NCI-H2081 treated with DMSO at 0.1 percent for 48 hours (cell line): ENCODE measurements around the gene EIF1B.

Experiments
- DNase-seq: peaks from one replicate; lab custom pipeline; 2025; lab: John Stamatoyannopoulos, UW

The EIF1B gene

DNA sequence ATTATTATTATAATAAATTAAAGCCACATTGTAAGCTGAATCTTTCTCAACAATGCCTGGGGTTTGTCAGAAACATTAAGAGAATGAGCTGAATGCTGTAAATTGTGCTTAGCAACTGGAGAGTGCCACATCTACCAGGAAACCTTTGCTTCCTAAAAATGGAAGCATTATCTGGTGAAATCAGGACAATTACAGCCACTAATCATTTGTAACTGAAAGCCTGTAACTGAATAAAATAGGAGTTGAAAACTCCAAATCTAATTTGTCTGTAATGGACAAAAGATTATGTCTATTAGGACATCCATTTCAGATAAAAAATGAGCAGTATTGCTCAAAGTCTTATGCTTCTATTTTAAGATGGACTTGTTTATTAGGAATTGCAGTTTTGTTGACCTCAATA lies 32.2 kb downstream of the EIF1B start:
- no peak for DNase-seq

DNA sequence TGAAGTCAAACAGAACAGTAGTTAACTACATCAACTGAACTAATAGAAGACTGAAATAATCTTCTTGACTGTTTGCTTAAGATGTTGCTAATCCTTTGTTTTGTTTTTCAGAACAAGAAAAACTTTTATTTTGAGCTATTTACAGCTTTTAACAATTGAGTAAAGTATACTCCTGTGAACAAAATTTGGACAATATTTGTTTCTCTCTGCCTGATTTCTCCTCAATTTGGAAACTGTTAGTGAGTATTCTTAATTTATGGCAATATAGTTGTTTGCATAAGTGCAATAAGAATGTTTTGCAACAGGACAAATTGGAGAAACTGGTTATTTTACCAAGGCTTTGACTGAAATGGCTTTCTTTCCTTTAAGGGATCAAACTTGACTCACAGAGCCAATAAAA lies 41.0 kb downstream of the EIF1B start:
- no peak for DNase-seq

DNA sequence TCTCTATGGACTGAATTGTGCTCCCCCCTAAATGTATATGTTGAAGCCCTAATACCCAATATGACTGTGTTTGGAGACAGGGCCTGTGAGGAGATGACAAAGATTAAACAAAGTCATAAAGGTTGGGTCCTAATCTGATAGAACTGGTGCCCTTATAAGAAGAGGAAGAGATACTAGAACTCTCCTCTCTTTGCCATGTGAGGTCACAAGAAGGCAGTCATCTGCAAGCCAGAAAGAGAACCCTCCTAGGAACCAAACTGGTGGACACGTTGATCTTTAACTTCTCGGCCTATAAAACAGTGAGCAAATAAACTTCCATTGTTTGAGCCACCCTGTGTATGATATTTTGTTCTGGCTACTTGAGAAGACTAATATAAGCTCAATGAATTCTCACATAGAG lies 45.9 kb downstream of the EIF1B start:
- no peak for DNase-seq

DNA sequence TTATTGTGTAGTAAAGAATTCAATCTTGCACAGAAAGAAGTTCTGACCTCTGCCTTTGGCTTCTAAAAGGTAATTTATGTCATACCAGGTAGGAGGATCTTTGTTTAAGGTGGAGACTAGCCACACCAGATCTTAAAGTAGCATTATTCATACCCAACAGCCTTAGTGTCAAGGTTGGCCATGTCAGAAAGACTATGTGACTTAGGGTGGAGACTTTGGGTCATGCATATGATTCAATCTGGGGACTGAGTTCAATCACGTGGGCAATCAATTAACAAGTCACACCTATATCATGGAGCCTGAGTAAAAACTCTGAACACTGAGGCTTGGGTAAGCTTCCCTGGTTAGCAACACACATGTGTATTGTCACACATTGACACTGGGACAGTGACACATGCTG lies 48.9 kb downstream of the EIF1B start:
- no peak for DNase-seq
